ENCODE measurements around the gene CEMIP2. TPM values are rescaled to one million over a fixed set of nuclear protein-coding genes. Genes with fewer than 3 reads are reported as not detected.
A peak's percentile ranks its signal among the peaks of the same experiment; 100 is the strongest.

Gene CEMIP2
- total RNA-seq, 1 experiment from 2014 or later = 17.7 TPM

- Mint-ChIP-seq H3K9me3 (ENCODE audit: unreplicated experiment) (no peaks in the 10 kb centered on the region), H3K27me3 (ENCODE audit: insufficient read depth, unreplicated experiment) (no peaks in the 10 kb centered on the region), H3K27ac (ENCODE audit: low read depth, unreplicated experiment) (no peak overlapping the region), H3K4me1 (ENCODE audit: insufficient read depth, unreplicated experiment) (peaks cover 35% of the 10 kb centered on the region), H3K4me3 (ENCODE audit: unreplicated experiment) (peak overlapping the region; percentile 15), H3K36me3 (ENCODE audit: insufficient read depth, unreplicated experiment) (peaks cover 7% of the 10 kb centered on the region)
- ChIA-PET POLR2A (interaction anchor here (0.6 to 7.3 kb wide), 6 partner anchors 9 to 348 kb away, joined by 3 to 75 read pairs (median 4); partner anchors contain the start of gene CEMIP2), CTCF (interaction anchor here (0.6 to 8.9 kb wide), 41 partner anchors 9 to 1762 kb away, joined by 3 to 162 read pairs (median 4); partner anchors contain the start of gene CEMIP2)
- DNase-seq (ENCODE audit: unreplicated experiment) = peak; percentile 88
- TF ChIP-seq, protein P1, sequence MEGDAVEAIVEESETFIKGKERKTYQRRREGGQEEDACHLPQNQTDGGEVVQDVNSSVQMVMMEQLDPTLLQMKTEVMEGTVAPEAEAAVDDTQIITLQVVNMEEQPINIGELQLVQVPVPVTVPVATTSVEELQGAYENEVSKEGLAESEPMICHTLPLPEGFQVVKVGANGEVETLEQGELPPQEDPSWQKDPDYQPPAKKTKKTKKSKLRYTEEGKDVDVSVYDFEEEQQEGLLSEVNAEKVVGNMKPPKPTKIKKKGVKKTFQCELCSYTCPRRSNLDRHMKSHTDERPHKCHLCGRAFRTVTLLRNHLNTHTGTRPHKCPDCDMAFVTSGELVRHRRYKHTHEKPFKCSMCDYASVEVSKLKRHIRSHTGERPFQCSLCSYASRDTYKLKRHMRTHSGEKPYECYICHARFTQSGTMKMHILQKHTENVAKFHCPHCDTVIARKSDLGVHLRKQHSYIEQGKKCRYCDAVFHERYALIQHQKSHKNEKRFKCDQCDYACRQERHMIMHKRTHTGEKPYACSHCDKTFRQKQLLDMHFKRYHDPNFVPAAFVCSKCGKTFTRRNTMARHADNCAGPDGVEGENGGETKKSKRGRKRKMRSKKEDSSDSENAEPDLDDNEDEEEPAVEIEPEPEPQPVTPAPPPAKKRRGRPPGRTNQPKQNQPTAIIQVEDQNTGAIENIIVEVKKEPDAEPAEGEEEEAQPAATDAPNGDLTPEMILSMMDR (IDR thresholded peaks at IDR 0.05; ENCODE audit: unreplicated experiment) = peak; percentile 62
- TSS peak; percentile 10 for BruUV-seq (replicated peaks)
- intact Hi-C loops (cut with micrococcal nuclease) = loop anchor here (1.0 to 10.0 kb wide), 3 partner anchors 34 to 341 kb away; no protein-coding TSS in a partner anchor
Observed at GRCh38 chr9:71683598-71684235, 84.6 kb downstream of the CEMIP2 start.

- no peak overlapping the region for H3K4me3 Mint-ChIP-seq (ENCODE audit: unreplicated experiment)
- no peak for DNase-seq (ENCODE audit: unreplicated experiment)
- intact Hi-C loops (cut with micrococcal nuclease) = loop anchor here (5.0 to 10.0 kb wide), 2 partner anchors 36 to 343 kb away; no protein-coding TSS in a partner anchor
- H3K27me3 Mint-ChIP-seq (ENCODE audit: insufficient read depth, unreplicated experiment) = no peaks in the 10 kb centered on the region
- TF ChIP-seq, protein P1 (IDR thresholded peaks at IDR 0.05; ENCODE audit: unreplicated experiment) = no peak
- H3K4me1 Mint-ChIP-seq (ENCODE audit: insufficient read depth, unreplicated experiment) = peaks cover 49% of the 10 kb centered on the region
- CTCF ChIA-PET = interaction anchor here (0.6 to 8.9 kb wide), 15 partner anchors 9 to 524 kb away, joined by 3 to 162 read pairs (median 4); partner anchors contain the start of gene CEMIP2
- H3K9me3 Mint-ChIP-seq (ENCODE audit: unreplicated experiment) = no peaks in the 10 kb centered on the region
- POLR2A ChIA-PET = interaction anchor here (0.6 to 7.3 kb wide), 11 partner anchors 8 to 396 kb away, joined by 3 to 75 read pairs (median 3); partner anchors contain the start of gene CEMIP2
- peak overlapping the region; percentile 98 for H3K27ac Mint-ChIP-seq (ENCODE audit: low read depth, unreplicated experiment)
- H3K36me3 Mint-ChIP-seq (ENCODE audit: insufficient read depth, unreplicated experiment) = no peaks in the 10 kb centered on the region
- BruUV-seq (replicated peaks) = no TSS peak
Observed at GRCh38 chr9:71681708-71682272, 86.5 kb downstream of the CEMIP2 start.

- peak overlapping the region; percentile 98 for H3K27ac Mint-ChIP-seq (ENCODE audit: low read depth, unreplicated experiment)
- H3K9me3 Mint-ChIP-seq (ENCODE audit: unreplicated experiment) = no peaks in the 10 kb centered on the region
- TF ChIP-seq, protein P1 (IDR thresholded peaks at IDR 0.05; ENCODE audit: unreplicated experiment) = no peak
- no TSS peak for BruUV-seq (replicated peaks)
- POLR2A ChIA-PET = interaction anchor here (0.6 to 7.3 kb wide), 13 partner anchors 9 to 396 kb away, joined by 3 to 75 read pairs (median 4); partner anchors contain the start of genes ABHD17B, C9orf85 and CEMIP2
- H3K36me3 Mint-ChIP-seq (ENCODE audit: insufficient read depth, unreplicated experiment) = no peaks in the 10 kb centered on the region
- intact Hi-C loops (cut with micrococcal nuclease) = loop anchor here (5.0 to 10.0 kb wide), 2 partner anchors 36 to 344 kb away; no protein-coding TSS in a partner anchor
- CTCF ChIA-PET = interaction anchor here (0.7 to 8.9 kb wide), 15 partner anchors 9 to 525 kb away, joined by 3 to 162 read pairs (median 4); partner anchors contain the start of gene CEMIP2
- DNase-seq (ENCODE audit: unreplicated experiment) = no peak
- H3K4me1 Mint-ChIP-seq (ENCODE audit: insufficient read depth, unreplicated experiment) = peaks cover 49% of the 10 kb centered on the region
- H3K27me3 Mint-ChIP-seq (ENCODE audit: insufficient read depth, unreplicated experiment) = no peaks in the 10 kb centered on the region
- H3K4me3 Mint-ChIP-seq (ENCODE audit: unreplicated experiment) = no peak overlapping the region
Observed at GRCh38 chr9:71681104-71681707, 87.1 kb downstream of the CEMIP2 start.

Measured in MCF 10A (cell line).